ENCODE measurements around the gene SLC39A7.

GRCh38 chr6:33212857-33213165 is 12.1 kb downstream of the SLC39A7 start:
- TF ChIP-seq, protein P1, sequence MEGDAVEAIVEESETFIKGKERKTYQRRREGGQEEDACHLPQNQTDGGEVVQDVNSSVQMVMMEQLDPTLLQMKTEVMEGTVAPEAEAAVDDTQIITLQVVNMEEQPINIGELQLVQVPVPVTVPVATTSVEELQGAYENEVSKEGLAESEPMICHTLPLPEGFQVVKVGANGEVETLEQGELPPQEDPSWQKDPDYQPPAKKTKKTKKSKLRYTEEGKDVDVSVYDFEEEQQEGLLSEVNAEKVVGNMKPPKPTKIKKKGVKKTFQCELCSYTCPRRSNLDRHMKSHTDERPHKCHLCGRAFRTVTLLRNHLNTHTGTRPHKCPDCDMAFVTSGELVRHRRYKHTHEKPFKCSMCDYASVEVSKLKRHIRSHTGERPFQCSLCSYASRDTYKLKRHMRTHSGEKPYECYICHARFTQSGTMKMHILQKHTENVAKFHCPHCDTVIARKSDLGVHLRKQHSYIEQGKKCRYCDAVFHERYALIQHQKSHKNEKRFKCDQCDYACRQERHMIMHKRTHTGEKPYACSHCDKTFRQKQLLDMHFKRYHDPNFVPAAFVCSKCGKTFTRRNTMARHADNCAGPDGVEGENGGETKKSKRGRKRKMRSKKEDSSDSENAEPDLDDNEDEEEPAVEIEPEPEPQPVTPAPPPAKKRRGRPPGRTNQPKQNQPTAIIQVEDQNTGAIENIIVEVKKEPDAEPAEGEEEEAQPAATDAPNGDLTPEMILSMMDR (conservative IDR thresholded peaks at IDR 0.05; ENCODE audit: low read length) = no peak
- TF ChIP-seq EZH2phosphoT487 (IDR thresholded peaks at IDR 0.05; ENCODE audit: borderline replicate concordance) = no peak

Data from Loucy (cell line).